Tracheal epithelial cell (primary cell): ENCODE data around the gene MMP17. TPM values are rescaled to one million over a fixed set of nuclear protein-coding genes. Genes with fewer than 3 reads are reported as not detected.

Experiments
- total RNA-seq: library from RNA; depleted of rRNA; stranded (reverse); fragments of >200 nt; gene quantifications from 2 replicates; pipeline ENCODE4 v1.2.1, GENCODE V29; 2014

Gene MMP17
- total RNA-seq = 4.0 and 8.7 TPM in 2 replicates

DNA sequence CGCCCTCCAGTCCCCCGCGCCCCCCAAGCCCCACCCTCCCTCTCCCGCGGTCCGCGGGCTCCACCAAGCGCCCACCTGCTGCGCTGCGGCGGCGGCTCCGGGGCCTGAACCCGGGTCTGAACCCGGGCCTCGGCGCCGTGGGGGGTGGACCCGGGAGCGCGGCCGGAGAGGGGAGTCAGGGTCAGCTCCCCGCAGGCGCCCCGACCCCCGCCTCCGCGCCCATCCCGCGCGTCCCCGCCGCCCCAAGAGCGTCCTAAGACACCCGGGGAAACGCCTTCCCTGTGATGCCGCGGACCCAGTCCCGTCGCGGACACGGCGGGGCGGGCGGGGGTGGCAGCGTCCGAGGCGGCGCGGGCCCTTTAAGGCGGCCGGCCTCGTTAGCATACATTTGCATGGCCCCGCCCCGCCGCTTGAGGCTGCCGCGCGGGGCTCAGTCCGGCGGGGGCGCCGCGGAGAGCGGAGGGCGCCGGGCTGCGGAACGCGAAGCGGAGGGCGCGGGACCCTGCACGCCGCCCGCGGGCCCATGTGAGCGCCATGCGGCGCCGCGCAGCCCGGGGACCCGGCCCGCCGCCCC lies at the start of gene MMP17:
TSS of gene MMP17 (plus strand) at position 433 of the 574 bp plus-strand sequence. CDS start at position 535, 102 bp downstream.

DNA sequence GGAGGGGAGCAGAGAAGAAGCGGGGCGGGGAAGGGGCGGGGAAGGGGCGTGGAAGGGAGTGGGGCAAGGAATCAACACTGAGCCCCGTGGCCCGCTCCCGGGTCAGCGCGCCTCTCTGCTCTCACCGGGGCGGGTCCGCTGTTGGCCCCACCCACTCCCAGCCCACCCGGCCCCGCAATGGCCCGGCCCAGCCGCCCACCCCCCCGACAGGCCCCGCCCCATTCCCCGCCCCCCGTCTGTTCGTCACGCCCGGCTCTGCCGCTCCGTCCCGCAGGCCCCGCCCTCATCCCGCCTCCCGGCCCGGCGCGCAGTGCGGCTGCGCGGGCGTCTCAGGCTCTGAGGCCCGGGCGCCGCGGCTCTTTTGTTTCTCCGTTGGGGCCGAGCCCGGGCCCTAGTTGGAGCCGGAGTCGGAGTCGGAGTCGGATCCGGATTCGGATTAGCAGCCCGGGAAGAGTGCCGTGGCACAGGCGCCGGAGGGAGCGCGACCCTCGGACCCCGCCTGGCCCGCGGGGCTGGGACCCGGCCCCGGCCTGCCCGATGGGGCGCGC lies 66.2 kb downstream of the MMP17 start, which contains the start of gene ULK1:
TSS of gene ULK1 (plus strand) at position 310 of the 548 bp plus-strand sequence. CDS start 380 bp downstream, outside the sequence.

Other genes with a start within 250 kb of the MMP17 start
- 10.4 and 13.6 TPM in 2 replicates for gene SFSWAP, start 117.3 kb upstream of the MMP17 start, total RNA-seq
- gene ULK1, start 66.2 kb downstream of the MMP17 start, total RNA-seq = 6.7 and 10.0 TPM in 2 replicates
- gene PUS1, start 100.9 kb downstream of the MMP17 start, total RNA-seq = 13.6 and 14.0 TPM in 2 replicates
- 6.0 and 9.6 TPM in 2 replicates for gene EP400, start 121.5 kb downstream of the MMP17 start, total RNA-seq